ENCODE data around the gene GHITM. TPM values are rescaled to one million over a fixed set of nuclear protein-coding genes. Genes with fewer than 3 reads are reported as not detected.

Gene GHITM
- total RNA-seq, 2 donors from 2014 or later = 242 to 490 TPM

GRCh38 chr10:84202349-84202748, 63.0 kb downstream of the GHITM start:
- DNase-seq (ENCODE audit: low spot score) = no peak
- no peak overlapping the region for H3K27ac ChIP-seq
- H3K9me3 ChIP-seq = no peaks in the 10 kb centered on the region
- no peaks in the 10 kb centered on the region for H3K4me1 ChIP-seq
- no peaks in the 10 kb centered on the region for H3K36me3 ChIP-seq
- no peaks in the 10 kb centered on the region for H3K27me3 ChIP-seq
- no peak overlapping the region for H3K4me3 ChIP-seq
- no peak for TF ChIP-seq CTCF (IDR thresholded peaks at IDR 0.05)

Other genes starting within 250 kb of the GHITM start
- gene GPR15LG, start 34.3 kb downstream of the GHITM start, total RNA-seq = not detected
- gene CDHR1, start 55.0 kb downstream of the GHITM start, total RNA-seq = 1 to 10 TPM in 1 of 2 donors, under 1 TPM in 1; 0.55 to 1.6 TPM
- gene LRIT2, start 86.0 kb downstream of the GHITM start, total RNA-seq = not detected
- not detected for gene LRIT1, start 102.0 kb downstream of the GHITM start, total RNA-seq
- not detected for gene RGR, start 105.5 kb downstream of the GHITM start, total RNA-seq
- 10 to 100 TPM; 77.1 to 91.6 TPM for gene CCSER2, start 189.1 kb downstream of the GHITM start, total RNA-seq

Measured in right atrium auricular region (tissue), 2 donors.